H1 (cell line): ENCODE data around the gene TRHDE. TPM values are rescaled to one million over a fixed set of nuclear protein-coding genes. Genes with fewer than 3 reads are reported as not detected.

Source experiments
- POLR2A ChIP-seq, 2 experiments: IDR thresholded peaks; 1 replicate in 1 of 2; 2 replicates in 1 of 2; pipeline ENCODE4 v1.6.1; 2011; ENCODE audit warnings: low read depth in 2 of 2, low read length in 2 of 2, mild to moderate bottlenecking in 2 of 2; ENCODE audit errors: control extremely low read depth in 1 of 2
- polyA plus RNA-seq, 7 experiments: library from polyadenylated mRNA; depleted of rRNA in 3 of 7; stranded (reverse) in 5 of 7; unstranded in 2 of 7; fragments of >200 nt in 5 of 7; fragments of 200-250 nt in 2 of 7; gene quantifications; 1 replicate in 5 of 7; 2 replicates in 1 of 7; 4 replicates in 1 of 7; pipeline versions ENCODE4 v1.2.1 to v1.2.3, GENCODE V29; 2011 to 2013; ENCODE audit warnings: missing spikeins in 2 of 7, mixed read lengths in 2 of 7
- total RNA-seq: library from RNA; stranded (reverse); fragmentation: NEBNext Ultra II Directional; extraction: Animal tissue kit (Norgen Biotek cat#: 25700); gene quantifications from 2 replicates; pipeline ENCODE4 v1.2.1, GENCODE V29; 2021

TRHDE gene
- total and polyA plus RNA-seq, 2 of the 8 experiments (the other 6 are each of a cell fraction or from before 2014, with no cell fraction given): 1.3 to 5.0 TPM

DNA sequence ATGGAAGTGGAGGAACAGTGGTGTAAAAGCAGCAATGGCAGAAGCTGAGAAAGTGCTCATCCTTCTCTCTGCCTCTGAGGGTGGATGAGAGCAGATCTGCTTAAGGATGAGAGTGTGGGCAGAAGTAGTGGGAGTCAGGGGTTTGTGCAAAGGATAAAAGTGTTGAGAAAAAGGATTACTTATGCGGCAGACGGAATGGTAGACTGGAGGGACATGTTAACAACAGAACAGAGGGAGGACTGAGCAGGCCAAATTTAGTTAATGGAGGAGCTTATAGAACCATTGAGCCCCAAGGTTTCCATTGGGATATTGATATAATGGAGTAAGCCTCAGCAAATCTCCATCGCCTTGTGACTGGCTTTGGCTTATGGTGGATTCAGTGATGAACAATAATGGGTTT, 25.5 kb downstream of the TRHDE start (continued):
- TF ChIP-seq POLR2A (IDR thresholded peaks at IDR 0.05; ENCODE audit: control extremely low read depth in 1 of 2, low read depth in 2 of 2, low read length in 2 of 2): no peak
